Sigmoid colon (tissue), 4 donors: ENCODE data around the gene XYLT1.

ENCODE experiments used
- POLR2A ChIP-seq, 2 donors: fragments of 450-650 bp; IDR thresholded peaks; one replicate each; pipeline ENCODE4 v1.6.1; 2016; ENCODE audit warnings: antibody characterized with exemption in 2 of 2, mild to moderate bottlenecking in 2 of 2, moderate library complexity in 2 of 2
- POLR2AphosphoS5 ChIP-seq, 4 donors: sonication (generic); formaldehyde crosslinking; IDR thresholded peaks; one replicate each; pipeline ENCODE4 v1.6.1; 2017; ENCODE audit warnings: antibody characterized with exemption in 4 of 4
- TF ChIP-seq, protein P1 (sequence below), 4 experiments: fragments of 450-650 bp in 3 of 4; fragments of 200-600 bp in 1 of 4; IDR thresholded peaks; one replicate each; pipeline ENCODE4 v1.5.1; 2016 to 2019; ENCODE audit warnings: antibody characterized with exemption in 4 of 4, mild to moderate bottlenecking in 3 of 4, moderate library complexity in 2 of 4

GRCh38 chr16:17193566-17194100, 277.1 kb downstream of the XYLT1 start:
- TF ChIP-seq, protein P1, sequence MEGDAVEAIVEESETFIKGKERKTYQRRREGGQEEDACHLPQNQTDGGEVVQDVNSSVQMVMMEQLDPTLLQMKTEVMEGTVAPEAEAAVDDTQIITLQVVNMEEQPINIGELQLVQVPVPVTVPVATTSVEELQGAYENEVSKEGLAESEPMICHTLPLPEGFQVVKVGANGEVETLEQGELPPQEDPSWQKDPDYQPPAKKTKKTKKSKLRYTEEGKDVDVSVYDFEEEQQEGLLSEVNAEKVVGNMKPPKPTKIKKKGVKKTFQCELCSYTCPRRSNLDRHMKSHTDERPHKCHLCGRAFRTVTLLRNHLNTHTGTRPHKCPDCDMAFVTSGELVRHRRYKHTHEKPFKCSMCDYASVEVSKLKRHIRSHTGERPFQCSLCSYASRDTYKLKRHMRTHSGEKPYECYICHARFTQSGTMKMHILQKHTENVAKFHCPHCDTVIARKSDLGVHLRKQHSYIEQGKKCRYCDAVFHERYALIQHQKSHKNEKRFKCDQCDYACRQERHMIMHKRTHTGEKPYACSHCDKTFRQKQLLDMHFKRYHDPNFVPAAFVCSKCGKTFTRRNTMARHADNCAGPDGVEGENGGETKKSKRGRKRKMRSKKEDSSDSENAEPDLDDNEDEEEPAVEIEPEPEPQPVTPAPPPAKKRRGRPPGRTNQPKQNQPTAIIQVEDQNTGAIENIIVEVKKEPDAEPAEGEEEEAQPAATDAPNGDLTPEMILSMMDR (IDR thresholded peaks at IDR 0.05), result no peak
- no peak for TF ChIP-seq POLR2A (IDR thresholded peaks at IDR 0.05)
- TF ChIP-seq POLR2AphosphoS5 (IDR thresholded peaks at IDR 0.05), result no peak
